ENCODE data around the gene ERICH4.
A peak's percentile ranks its signal among the peaks of the same experiment; 100 is the strongest.
"Not testable (repeated sequence)": the region's sequence is repeated elsewhere in the genome, so short reads cannot be mapped to it uniquely, and the experiment has no call there.

ERICH4 gene

DNA sequence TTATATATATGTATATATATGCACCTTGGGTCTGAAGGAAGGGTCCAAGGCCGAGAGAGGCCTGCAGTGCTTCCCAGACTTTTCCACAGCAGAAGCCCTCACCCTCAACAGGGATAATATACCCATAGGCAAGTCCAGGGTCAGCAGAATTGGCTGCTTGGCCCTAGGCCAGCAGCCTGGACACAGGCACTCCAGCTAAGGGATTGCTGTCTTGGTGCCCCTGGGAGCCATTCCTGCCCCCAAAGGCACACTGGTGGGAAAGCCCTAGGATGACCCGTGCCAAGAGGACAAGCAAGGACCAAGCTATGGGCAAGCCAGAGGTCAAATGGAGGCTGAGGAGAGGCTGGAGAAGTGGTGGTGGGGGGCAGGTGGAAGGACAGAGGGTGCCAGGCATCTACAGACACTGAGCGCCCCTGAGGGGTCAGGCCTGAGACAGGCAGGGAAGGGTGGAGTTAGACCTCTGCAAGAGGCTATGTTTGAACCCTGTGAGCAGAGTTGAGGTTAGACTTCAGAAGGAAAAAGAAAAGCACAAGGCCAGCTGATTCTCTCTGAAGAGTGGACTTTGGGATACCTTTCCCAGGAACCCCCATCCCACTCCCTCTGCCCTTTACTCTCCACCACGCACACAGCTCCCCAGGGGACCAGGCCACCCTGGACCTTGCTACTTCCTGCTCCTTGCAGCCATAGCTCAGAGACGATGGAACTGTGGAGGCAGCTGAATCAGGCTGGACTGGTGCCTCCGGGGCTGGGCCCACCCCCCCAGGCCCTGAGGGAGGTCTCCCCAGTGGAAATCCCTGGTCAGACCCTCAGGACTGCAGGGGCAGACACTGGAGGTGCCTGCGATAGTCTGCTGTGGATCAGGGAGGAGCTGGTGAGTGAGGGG, at the start of gene ERICH4:
TSS of gene ERICH4 (plus strand) at position 684 of the 883 bp plus-strand sequence. CDS start at position 698, 14 bp downstream.
- no peak for DNase-seq

GRCh38 chr19:41395355-41395754, 47.6 kb upstream of the ERICH4 start:
- no peak for DNase-seq

GRCh38 chr19:41397086-41398049, 45.6 kb upstream of the ERICH4 start, which contains the start of the genes BCKDHA and EXOSC5:
Gene BCKDHA, plus strand, starts transcription at chr19:41397818. Its CDS starts 10 bp downstream, at chr19:41397828.
Gene EXOSC5, minus strand, starts transcription at chr19:41397359. Its CDS starts 31 bp downstream, at chr19:41397328.
- peak; percentile 85 to 98 (median 96) for DNase-seq

DNA sequence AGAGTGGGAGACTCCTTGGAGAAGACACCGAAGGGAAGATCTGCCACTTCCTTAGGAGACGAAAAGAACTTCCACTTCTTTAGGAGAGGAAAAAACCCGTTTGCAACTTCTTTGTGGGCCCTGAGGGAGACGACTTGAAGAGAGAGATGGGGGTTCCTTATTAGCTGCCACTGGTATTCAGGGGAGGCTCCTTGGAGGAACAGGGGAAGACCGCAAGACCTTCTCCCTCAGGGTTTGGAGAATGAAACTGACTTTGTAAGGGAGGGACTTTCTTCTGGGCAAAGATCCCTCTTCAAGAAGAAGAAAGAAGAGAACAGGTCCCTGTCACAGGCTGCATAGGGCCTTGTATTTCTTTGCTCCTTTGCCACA, 44.9 kb upstream of the ERICH4 start:
- no peak for DNase-seq

- DNase-seq: no peak
Measured at GRCh38 chr19:41398598-41398997, 44.4 kb upstream of the ERICH4 start.

- DNase-seq: no peak
Measured at GRCh38 chr19:41399091-41399490, 43.9 kb upstream of the ERICH4 start.

DNA sequence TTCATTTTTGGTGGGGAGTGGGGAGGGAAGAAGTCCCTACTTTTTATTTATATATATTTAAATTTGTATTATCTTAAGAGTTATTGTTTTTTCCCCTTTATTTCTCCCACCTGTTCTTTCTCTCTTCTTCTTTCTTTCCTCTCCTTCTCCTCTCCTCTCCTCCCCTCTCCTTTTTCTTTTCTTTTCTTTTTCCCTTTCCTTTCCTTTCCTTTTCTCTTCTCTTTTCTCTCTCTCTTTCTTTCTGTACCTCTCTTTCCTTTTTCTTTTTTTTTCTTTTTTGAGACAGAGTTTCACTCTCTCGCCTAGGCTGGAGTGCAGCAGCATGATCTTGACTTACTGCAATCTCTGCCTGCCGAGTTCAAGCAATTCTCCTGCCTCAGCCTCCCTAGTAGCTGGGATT, 43.4 kb upstream of the ERICH4 start:
- no peak for DNase-seq

- DNase-seq: no peak
Measured at GRCh38 chr19:41401483-41401882, 41.5 kb upstream of the ERICH4 start.

DNA sequence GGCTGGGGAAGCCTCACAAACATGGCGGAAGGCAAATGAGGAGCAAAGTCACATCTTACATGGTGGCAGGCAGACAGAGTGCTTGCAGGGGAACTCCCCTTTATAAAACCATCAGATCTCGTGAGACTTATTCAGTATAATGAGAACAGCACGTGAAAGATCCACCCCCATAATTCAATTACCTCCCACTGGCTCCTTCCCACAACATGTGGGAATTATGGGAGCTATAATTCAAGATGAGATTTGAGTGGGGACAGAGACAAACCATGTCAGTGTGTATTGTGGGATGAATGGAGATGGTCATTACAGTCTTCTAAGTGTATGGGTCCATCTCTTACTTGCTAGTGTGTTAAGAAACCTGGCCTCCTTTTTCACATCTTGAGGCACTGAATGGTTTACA, 40.9 kb upstream of the ERICH4 start:
- DNase-seq: no peak

DNA sequence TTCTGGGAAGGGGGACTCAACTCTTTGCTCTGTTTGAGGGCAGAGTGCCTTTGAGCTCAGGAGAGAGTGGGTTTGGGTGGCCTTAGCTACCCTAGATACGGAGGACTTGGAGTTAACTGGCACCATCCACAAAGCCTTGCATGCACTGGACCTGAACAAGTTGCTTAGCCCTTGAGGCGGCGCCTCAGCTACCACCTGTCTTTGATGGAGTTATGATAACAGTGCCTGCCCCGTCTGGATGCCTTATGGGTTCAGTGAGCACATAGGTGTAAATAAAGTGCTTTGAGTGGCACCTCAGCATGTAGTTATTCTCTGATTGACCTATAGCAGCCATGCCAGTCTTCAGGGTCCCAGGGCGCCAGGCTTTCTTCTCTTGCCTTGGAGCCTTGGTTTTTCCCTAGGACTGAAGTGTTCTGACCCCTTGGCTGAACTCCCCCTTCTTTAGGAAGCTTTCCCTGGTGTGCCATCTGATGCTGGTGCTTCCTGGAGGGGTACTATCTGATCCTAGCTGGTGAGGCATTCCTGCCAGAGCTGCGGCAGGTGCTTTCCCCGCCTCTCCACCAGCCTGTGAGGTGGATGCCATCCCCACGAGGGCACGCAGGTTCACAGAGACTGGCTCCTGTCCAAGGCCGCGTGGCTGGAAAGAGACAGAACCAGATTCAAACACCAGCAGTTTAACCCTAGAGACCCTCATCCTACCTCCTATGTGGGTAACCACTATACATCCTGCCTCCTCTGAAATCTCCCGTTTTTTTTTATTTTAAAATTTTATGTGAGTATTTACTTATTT, 39.6 kb upstream of the ERICH4 start:
- no peak for DNase-seq

DNA sequence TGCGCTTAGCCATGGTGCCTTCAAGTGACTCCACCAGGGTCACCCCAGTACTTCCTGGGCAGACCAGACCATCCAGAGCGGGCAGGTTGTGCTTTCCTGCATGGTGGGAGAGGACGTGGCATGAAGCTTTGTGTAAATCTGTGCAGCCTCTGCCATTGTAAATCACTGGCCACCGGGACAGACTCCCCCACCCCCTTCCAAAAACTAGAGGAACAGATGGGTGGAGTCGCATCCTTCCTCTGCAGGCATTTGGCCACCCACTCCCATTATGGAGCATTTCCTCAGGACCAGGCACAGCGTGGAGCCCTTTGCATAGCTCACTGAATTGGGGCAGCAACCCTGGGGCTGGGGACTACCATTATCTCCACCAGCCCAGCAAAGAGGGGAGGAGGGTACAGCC, 37.2 kb upstream of the ERICH4 start:
- DNase-seq: no peak

GRCh38 chr19:41407271-41407670, 35.7 kb upstream of the ERICH4 start:
- DNase-seq: no peak

DNA sequence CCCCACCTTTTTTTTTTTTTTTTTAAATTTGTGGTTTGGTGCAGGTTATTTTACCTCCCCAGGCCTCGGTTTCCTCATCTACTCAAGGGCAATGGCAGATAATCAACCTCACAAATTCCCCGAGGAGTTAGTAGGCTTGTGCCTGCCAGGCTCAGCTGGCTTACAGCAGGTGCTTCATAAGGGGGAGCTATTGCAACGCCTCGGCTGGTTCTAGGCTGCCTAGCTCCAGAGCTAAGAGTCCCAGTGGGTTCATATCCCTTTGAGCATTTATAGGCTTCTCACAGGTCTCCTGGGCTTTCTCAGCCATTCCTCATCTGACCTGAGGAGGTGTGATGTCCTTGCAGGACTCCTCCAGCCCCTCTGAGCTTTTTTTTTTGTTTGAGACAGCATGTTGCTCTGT, 34.7 kb upstream of the ERICH4 start:
- no peak for DNase-seq

DNA sequence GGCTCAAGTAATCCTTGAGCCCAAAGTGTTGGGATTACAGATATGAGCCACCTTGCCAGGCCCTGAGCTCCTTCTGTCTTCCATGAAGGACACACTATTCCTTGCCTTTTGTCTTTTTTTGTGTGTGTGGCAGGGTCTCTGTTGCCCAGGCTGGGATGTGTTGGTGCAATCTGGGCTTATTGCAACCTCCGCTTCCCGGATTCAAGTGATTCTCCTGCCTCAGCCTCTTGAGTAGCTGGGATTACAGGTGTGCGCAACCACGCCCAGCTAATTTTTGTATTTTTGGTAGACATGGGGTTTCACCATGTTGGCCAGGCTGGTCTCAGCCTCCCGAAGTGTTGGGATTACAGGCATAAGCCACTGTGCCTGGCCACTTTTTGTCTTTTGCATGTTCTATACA, 34.1 kb upstream of the ERICH4 start:
- not testable (repeated sequence) for DNase-seq

DNA sequence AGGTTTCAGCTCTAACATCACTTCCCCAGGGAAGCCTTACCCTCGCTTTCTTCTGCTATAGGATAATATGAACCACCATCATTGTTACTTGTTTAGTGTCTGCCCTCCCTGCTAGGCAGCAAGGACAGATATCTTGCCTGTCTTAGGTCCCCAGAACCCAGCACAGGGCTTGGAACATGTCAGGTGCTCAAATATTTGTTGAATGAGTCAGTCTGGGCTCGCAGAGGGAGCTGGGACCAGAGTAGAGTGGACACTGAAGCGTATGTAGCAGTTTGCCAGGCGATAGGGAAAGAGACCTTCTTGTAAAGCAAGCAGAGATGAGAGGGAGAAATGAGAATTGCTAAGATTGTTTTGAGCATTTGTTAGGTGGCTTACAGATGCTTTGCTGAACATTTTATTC, 33.7 kb upstream of the ERICH4 start:
- DNase-seq: no peak

DNA sequence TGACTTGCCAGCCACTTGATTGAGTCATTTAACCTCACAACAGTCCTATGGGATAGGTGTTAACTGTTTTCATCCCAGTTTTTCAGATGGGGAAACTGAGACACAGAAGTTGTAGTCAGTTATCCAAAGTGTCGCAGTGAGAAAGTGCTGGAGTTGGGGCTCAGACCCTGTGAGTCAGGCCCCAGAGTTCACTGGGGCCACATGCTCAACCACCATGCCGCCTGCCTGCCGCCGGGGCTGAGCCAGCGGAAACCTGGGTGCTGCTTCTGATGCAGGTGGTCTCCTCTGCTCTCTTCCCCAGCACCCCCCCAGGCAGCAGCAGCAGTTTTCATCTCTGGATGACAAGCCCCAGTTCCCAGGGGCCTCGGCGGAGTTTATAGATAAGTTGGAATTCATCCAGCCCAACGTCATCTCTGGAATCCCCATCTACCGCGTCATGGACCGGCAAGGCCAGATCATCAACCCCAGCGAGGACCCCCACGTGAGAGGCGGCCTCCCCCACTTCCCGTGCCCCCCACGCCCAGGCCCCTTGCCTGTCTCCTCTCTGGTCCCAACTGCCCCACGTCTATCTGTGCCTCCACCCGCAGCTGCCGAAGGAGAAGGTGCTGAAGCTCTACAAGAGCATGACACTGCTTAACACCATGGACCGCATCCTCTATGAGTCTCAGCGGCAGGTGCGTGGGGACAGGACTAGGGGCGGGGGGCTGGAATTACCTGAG, 32.5 kb upstream of the ERICH4 start:
- no peak for DNase-seq

- no peak for DNase-seq
Measured at GRCh38 chr19:41411100-41411967, 31.6 kb upstream of the ERICH4 start.

- no peak for DNase-seq
Measured at GRCh38 chr19:41411968-41412265, 31.0 kb upstream of the ERICH4 start.

GRCh38 chr19:41412953-41413352, 30.0 kb upstream of the ERICH4 start:
- DNase-seq: no peak

DNA sequence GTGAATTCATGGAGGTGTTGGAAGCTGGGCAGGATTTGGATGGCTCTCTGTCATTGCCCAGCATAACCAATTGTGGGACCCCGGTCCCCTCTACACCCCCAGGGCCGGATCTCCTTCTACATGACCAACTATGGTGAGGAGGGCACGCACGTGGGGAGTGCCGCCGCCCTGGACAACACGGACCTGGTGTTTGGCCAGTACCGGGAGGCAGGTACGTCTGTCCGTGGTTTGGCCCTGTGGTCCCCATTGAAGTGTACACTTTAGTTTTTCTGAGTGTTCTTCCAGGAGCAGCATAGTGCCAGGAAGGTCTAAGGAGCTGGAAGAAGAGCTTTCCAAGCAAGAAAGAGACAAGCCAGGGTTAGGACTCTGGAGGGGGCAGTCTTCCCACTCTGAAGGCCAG, 29.0 kb upstream of the ERICH4 start:
- DNase-seq: no peak

GRCh38 chr19:41414461-41414860, 28.5 kb upstream of the ERICH4 start:
- DNase-seq: no peak

Data from activated CD4-positive, CD25-positive, alpha-beta regulatory T cell (primary cell).